Raji (cell line): ENCODE data around the gene PRRG1.

Experiments used
- POLR2A ChIP-seq: IDR thresholded peaks from 2 replicates; pipeline ENCODE4 v1.6.1; 2011; ENCODE audit warnings: low read depth, low read length, control low read depth; ENCODE audit not compliant: insufficient read depth

The PRRG1 gene

DNA sequence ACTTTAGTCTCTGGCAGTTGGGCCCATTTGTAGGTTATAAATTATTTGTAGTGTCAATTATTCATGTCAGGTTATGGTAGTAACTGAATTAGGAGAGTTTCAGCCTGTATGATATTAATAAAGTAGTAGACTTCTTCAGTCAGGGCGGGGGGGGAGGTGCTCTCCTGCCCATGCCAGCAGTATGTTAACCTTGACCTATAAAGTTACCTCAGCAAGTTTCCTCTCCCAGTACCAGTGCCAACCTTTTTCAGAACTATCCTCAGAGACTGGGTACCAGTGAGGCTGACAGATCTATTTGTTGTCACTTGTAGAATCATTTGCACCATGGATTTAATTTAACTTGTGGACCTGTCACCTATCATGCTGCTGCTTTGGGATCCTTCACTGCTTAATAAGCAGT is 88.0 kb downstream of the PRRG1 start:
- TF ChIP-seq POLR2A, result no peak

DNA sequence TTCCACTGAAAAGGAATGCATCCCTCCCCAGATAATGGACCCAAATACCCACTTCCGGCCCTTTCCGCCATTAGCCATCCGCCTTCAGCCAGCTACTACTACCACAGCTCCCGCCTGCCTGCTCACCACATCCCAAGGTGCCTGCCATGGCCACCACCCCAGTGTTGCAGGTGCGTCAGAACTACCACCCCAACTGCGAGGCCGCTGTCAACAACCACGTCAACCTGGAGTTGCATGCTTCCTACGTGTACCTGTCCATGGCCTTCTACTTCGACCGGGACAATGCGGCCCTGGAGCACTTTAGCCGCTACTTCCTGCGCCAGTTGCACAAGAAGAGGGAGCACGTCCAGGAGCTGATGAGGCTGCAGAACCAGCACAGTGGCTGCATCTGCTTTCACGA is 92.2 kb downstream of the PRRG1 start:
- no peak for TF ChIP-seq POLR2A

- no peak for TF ChIP-seq POLR2A
These were observed 96.0 kb downstream of the PRRG1 start for GRCh38 chrX:37445182-37445581.

DNA sequence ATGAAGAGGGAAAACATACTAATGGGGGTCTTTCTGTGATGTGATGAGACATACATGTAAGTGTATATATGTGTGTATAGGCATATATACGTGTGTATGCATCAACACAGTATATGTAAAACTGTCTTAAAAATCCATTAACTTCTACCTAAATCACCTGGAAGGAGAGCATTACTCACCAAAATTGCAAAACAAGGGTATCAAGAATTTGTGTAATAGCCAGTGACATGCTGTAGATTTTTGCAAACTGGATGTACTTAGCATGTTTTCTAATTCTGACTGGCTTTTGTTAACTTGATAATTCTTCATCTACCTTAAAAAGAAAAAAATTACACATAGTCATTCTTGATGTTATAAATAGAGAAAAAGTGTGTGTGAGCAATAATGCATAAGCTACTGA is 104.7 kb downstream of the PRRG1 start:
- no peak for TF ChIP-seq POLR2A

DNA sequence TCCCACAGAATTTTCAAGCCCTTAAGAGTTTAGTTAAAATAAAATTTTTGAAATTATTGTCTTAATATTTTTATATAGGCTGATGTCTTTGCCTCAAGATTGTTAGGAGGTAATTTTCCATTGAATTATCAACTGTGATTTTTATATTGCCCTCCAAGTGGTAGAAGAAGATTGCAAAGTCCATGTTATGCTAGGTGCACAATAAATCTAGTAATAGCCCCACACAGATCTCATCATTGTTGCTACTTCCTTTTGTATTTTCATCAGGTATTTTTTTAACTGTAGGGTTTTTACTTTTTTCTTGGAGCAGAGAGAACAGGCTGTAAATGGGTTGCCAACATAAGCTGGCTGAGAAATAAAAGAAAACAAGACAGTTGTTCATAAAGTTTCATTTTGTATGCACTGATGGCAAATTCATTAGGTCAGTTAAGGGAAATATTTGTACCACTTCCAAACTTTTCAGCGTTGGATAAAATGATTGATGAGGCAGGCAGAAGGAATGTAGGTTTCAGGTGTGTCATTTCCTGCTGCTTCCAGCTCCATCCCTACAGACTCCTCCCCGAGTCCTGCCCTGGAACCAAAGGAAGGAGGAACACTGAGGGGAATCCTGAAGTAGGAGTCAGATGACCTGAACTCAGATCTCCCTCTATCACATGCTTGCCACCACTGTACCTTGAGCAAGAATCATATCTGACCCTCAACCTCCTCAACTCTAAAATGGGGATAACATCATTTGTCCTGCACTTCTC is 105.5 kb downstream of the PRRG1 start:
- TF ChIP-seq POLR2A, result no peak

DNA sequence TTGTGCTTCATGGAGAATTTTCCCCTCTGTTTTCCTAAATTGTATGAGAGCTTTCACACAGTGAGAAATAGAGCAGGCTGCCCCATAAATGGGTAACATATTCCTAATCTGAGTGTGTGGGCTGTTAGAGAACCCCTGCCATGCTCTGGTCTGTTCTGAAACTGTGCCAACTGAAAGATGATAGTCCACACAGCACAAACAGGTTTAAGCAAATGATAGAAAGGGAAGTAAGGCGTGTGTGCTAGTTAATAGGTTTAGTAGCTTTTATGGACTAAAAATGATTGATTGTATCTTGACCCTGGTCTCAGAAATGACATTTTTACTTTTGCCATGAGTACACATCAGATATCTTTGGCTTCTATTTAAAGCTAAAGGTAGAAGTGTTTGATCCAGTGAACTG is 106.2 kb downstream of the PRRG1 start:
- TF ChIP-seq POLR2A, result no peak

DNA sequence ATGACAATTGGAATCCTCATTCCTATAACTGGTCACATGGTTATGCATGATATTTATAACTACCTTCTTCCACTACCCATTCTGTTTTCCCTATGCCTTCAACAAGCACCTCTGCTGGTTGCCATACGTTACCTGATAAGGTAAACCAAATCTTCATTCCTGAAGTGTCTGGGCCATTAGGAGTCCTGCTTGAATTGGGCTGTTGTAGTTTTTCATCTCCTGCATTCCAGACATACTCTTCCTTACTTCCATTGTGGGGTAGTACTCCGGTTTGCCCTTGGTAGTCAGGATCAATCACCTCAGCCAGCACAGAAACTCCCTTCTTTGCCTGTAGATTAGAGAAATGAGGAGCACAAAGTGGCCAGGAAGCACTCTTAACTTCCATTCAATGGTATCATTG is 113.2 kb downstream of the PRRG1 start:
- no peak for TF ChIP-seq POLR2A

- no peak for TF ChIP-seq POLR2A
These were observed 119.1 kb downstream of the PRRG1 start for GRCh38 chrX:37468124-37468739.

- no peak for TF ChIP-seq POLR2A
These were observed 121.5 kb downstream of the PRRG1 start for GRCh38 chrX:37470711-37471110.

GRCh38 chrX:37472836-37473235 is 123.7 kb downstream of the PRRG1 start:
- TF ChIP-seq POLR2A, result no peak

GRCh38 chrX:37474478-37474877 is 125.3 kb downstream of the PRRG1 start:
- TF ChIP-seq POLR2A, result no peak

GRCh38 chrX:37476571-37477170 is 127.5 kb downstream of the PRRG1 start:
- TF ChIP-seq POLR2A, result no peak

DNA sequence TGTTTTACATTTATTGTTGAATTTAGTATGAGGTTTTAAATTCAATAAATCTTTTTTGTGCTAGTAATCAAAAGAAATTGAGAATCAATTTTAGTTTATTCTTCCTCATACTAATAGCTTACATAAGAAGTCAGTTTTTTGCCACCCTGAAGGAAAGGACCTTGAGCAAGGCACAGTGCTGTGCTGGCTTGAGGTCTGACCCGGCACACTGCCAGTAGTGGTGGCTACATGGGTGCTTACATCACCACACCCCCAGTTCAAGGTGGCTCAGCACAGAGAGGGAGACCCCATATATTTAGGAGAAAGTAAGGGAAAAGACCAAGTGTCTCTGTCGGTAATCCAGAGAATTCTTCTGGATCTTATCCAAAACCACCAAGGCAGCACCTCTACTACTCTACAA is 136.3 kb downstream of the PRRG1 start:
- TF ChIP-seq POLR2A, result no peak

DNA sequence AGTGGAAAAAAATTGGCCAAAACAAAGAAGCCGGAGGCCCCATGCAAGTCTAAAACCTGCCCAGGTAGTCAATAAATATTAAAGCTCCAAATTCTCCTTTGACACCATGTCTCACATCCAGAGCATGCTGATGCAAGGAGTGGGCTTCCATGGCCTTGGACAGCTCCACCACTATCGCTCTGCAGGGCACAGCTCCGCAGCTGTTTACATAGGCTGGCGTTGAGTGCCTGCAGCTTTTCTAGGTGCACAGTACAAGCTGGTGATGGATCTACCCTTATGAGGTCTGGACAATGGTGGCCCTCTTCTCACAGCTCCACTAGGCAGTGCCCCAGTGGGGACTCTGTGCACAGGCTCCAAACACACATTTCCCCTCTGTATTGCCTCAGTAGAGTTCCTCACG is 138.1 kb downstream of the PRRG1 start:
- TF ChIP-seq POLR2A, result no peak

DNA sequence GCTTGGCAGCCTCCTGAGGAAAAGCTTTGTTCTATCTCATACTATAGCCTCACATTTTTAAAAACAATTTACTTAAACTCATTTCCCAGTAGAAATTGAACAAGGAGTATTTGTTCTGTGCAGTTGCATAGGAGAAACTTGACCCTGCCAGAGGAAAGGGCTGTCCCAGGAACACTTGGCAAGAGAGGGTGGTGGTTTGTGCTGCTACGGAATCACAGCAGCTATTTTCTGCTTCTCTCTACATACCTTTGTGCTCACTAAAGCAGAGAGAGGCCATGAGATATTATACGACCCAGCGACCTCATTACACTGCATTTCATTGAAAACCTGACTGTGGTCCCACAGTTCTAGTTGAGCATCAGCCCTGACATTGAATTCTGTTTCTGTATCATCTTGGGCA is 139.2 kb downstream of the PRRG1 start:
- TF ChIP-seq POLR2A, result no peak

DNA sequence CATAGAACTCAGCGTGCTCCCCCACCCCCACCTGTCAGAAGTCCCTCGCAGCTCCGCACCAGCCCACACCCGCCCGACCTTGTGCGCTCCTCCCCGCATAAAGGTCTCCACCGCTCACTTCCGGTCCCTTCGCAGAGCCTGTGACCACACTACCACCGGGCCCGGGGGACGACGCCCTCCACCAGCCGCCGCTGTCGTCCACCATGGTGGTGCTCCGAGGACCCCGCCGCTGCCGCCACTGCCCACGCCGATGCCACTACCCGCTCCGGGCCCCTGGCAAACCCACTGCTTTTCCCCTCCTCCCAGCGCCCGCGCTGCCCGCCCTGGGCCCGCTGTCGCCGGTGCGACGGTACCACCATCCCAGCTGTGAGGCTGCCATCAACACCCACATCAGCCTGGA is 142.5 kb downstream of the PRRG1 start:
- no peak for TF ChIP-seq POLR2A
